GM21786 (cell line): Measurements from ENCODE around the gene GON4L.
"Not testable (repeated sequence)": the region's sequence is repeated elsewhere in the genome, so short reads cannot be mapped to it uniquely, and the experiment has no call there.

Experiments used
- ATAC-seq: cut with Tn5 transposase; IDR thresholded peaks from one replicate; pipeline ENCODE4 v1.9.1; 2021; ENCODE audit not compliant: unreplicated experiment

Gene GON4L

DNA sequence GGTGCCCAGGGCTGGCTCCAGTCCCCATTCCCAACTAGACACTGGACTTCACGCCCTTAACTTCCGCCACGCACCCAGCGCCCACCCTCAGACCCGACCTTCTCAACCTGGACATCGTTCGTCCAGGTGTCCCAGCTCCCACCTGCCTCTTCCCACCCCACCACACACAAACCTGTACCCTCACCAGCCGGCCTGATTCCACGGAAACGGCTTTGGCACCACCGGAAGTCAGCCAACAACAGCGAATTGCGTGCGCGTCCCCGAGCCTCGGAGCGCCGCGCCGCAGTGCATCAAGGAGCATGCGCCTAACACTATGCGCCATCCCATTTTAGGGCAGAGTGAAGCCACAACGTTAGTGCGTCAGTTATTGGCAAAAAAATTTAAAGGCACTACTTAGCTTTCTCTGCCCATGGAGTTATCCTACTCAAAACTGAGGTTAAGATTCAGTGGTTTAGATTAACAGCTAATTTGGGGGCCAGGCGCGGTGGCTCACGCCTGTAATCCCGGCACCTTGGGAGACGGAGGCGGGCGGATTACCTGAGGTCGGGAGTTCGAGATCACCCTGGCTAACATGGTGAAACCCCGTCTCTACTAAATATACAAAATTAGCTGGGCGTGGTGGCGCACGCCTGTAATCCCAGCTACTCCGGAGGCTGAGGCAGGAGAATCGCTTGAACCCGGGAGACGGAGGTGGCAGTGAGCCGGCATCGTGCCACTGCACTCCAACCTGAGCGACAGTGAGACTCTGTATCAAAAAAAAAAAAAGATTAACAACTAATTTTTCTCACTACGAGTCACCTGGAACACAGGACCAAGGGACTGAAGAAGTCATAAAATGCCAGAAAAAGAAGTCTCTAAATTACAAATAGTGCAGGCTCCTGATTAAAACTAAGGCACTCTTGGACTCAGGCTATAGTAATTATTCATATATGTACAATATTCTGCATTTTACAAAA lies at the start of gene GON4L:
TSS of gene GON4L (minus strand) at position 240 of the 956 bp plus-strand sequence. CDS start 3,434 bp downstream, outside the sequence.
- ATAC-seq: peak; percentile 48

DNA sequence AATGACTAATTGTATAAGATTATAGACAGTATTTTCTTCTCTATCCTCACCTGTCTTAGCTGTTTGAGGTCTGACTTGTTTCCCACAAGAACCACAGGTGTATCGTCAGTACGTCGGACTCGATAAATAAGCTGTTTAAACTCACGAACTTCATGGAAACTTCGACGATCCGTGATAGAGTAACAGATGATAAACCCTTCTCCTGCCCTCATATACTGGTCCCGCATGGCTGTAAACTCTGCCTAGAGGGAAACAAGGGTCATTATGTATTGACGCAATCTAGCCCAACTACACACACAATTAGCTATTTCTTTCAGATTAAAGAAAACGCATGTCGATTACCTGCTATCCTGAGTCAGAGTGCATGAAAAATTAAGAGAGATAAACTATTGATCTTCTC lies 47.2 kb upstream of the GON4L start:
- ATAC-seq: no peak

- ATAC-seq: no peak
These were observed 43.1 kb upstream of the GON4L start for GRCh38 chr1:155900161-155900560.

DNA sequence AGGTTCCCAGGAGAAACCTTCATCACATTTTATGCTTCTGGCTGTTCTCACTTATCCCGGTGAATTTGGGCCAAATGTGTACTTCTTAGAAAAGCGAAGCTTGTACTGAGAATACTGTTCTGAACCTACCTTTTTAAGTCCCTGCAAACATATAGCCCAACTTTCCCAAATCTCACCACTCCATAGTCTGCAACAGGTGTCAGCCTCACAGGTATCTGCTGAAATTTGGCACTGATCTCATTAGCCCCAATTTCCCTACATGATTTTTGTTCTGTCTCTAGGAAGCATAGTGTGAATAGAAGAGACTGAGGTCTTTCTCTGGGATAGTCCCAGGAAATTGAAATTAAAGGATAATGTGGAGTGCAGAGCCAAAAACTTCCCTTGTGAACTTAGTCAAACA lies 42.7 kb upstream of the GON4L start:
- no peak for ATAC-seq

DNA sequence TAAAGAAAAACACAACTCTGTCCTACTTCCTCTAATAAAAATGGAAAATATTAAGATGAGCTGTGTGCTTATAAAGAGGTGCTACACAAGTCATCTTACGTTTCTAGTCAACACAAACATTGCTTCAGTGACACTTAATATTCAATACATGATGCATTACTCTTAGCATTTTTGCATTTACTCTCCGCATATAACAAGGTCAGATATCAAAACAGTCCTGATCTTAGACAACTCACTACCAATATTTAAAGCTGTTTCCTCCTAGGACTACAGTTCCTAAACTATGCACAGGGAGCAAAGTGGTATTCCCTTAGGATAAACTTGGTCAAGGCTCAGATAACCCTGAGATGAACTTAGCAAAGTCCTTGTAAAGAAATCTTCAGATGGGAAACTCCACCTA lies 41.9 kb upstream of the GON4L start:
- ATAC-seq: no peak

GRCh38 chr1:155897746-155898145 lies 40.7 kb upstream of the GON4L start:
- ATAC-seq: no peak

DNA sequence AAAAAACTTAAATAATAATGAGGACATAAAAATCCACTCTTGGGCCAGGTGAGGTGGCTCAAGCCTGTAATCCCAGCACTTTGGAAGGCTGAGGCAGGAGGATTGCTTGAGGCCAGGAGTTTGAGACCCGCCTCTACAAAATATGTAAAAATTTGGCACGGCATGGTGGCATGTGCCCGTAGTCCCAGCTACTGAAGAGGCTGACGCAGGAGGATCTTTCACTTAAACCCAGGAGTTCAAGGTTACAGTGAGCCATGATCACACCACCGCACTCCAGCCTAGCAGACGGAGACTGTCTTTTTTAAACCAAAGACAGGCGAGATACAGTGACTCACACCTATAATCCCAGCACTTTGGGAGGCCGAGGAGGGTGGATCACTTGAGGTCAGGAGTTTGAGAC lies 39.5 kb upstream of the GON4L start:
- not testable (repeated sequence) for ATAC-seq

- not testable (repeated sequence) for ATAC-seq
These were observed 38.6 kb upstream of the GON4L start for GRCh38 chr1:155895617-155896016.

- no peak for ATAC-seq
These were observed 36.6 kb upstream of the GON4L start for GRCh38 chr1:155893389-155894142.

DNA sequence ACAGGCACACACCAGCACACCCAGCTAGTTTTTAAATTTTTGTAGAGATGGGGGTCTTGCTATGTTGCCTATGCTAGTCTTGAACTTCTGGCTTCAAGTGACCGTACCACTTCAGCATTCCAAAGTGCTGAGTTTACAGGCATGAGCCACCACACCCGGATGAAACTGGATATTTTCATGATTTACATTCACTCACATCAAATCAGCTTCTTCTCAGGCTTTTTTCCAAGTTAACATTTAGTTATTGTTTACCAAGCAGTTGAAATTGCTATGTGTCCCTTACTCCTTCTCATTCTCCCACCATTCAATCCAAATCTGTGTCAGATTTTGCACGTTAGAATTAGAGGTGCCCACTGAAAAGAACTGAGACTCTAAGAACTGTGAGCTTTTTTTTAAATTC lies 35.8 kb upstream of the GON4L start:
- ATAC-seq: no peak

DNA sequence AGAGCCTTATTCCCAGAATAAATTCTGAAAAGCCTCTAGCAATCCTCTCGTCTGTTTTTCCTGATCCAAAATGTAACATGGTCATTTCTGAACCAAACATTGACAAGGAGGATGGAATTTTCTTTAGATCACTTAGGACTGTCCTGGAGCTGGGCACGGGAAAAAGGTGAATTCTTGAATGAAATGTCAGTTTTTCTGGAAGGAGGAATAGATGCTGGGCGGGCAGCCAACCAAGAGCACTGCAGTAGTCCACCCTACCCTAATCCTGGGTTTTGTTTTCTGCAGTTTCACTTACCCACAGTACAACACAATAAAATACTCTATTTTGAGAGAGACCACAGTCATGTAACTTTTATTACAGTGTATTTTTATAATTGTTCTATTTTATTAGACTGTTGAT lies 33.2 kb upstream of the GON4L start:
- ATAC-seq: no peak

GRCh38 chr1:155889566-155889965 lies 32.6 kb upstream of the GON4L start:
- no peak for ATAC-seq

DNA sequence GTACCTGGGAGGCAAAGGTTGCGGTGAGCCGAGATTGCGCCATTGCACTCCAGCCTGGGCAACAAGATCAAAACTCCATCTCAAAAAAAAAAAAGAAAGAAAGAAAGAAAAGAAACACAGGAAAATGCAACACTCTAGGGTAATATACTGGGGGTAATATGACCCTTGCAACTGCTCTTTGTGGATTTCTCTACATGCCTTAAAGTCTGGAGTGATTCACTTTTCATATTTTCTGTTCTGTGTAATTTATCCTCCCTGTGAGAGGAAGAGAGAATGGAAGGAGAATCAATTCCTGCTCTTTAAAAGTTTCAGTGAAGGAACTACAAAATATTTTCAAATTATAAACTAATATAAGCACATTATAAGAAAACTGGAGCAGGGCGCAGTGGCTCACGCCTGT lies 31.5 kb upstream of the GON4L start:
- no peak for ATAC-seq

DNA sequence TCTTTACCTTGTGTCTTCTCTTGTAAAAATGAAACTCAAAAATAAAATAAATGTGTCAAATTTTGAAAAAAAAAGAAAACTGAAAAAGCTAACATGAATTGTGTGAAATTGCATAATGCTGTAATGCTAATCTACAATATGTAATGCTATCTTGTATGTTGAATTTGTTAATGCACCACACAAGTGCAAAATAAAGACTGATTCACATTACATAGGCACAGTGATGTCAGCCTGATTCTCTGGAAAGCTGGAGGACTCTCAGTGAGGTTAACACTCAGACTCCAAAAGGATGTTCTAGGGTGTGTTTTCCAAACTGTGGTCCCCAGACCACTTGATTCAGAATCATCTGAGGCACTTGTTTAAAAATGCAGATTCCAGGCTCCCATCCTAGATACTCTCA lies 28.0 kb upstream of the GON4L start:
- ATAC-seq: no peak

- no peak for ATAC-seq
These were observed 27.3 kb upstream of the GON4L start for GRCh38 chr1:155884031-155884960.

DNA sequence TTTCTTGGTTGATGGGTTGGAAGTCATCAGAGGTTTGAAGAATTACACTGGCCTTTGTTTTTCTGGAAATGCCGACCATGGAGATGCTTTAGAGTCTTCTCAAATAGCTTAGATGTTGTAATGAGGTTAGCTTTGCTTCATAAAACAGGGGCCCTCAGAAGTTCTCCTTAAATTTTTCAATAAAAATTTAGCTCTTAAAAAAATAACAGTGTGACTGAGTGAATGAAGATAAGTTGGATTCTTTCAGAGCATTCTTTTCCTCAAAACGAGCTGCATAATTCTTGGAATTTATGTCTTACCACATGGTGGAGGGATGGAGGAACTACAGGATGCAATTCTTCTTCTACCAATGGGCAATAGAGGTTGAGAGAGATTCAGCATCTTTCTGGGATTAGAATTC lies 25.8 kb upstream of the GON4L start:
- ATAC-seq: no peak

GRCh38 chr1:155882235-155882634 lies 25.2 kb upstream of the GON4L start:
- no peak for ATAC-seq

DNA sequence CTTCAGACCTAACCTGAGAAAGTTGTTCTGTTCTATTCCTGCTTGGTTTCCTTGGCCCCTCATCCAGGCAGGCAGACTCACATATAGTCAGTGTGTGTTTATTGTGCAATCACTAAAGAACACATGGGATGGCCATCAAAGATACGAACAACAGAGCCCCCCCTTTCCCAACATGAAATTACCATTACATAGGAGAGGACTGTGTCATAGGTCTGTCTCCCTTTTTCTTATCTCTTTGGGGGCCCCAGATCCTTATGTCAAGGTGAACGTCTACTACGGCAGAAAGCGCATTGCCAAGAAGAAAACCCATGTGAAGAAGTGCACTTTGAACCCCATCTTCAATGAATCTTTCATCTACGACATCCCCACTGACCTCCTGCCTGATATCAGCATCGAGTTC lies 23.9 kb upstream of the GON4L start:
- no peak for ATAC-seq

- ATAC-seq: no peak
These were observed 23.2 kb upstream of the GON4L start for GRCh38 chr1:155880251-155880650.

DNA sequence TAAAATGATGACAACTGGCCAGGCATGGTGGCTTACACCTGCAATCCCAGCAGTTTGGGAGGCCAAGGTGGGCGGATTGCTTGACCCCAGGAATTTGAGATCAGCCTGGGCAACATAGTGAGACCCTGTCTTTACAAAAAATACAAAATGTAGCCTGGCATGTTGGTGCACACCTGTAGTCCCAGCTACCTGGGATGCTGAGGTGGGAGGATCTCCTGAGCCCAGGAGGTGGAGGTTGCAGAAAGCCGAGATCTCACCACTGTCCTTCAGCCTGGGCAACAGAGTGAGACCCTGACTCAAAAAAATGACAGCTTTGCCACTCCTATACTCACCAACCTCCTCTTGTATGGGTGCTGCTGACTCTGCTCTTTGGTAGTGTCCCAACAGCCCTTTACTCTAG lies 20.9 kb upstream of the GON4L start:
- no peak for ATAC-seq

GRCh38 chr1:155873860-155874259 lies 16.8 kb upstream of the GON4L start:
- no peak for ATAC-seq
